Stimulated activated CD4-positive, alpha-beta T cell treated with anti-CD3 and anti-CD28 coated beads, Interleukin-4, amount 100 ng/mL, for 1 hour (primary cell): ENCODE measurements around the gene NCS1.
A peak's percentile ranks its signal among the peaks of the same experiment; 100 is the strongest.
"Not testable (repeated sequence)": the region's sequence is repeated elsewhere in the genome, so short reads cannot be mapped to it uniquely, and the experiment has no call there.

ENCODE experiments used
- DNase-seq: peaks from one replicate; pipeline ENCODE4 v3.0.0-alpha.2; 2020

The NCS1 gene

GRCh38 chr9:130242270-130243014 lies 70.2 kb downstream of the NCS1 start:
- no peak for DNase-seq

GRCh38 chr9:130243015-130243881 lies 71.0 kb downstream of the NCS1 start:
- DNase-seq, result peak; percentile 83

GRCh38 chr9:130243882-130244170 lies 71.6 kb downstream of the NCS1 start:
- no peak for DNase-seq

GRCh38 chr9:130244548-130245165 lies 72.5 kb downstream of the NCS1 start:
- no peak for DNase-seq

- no peak for DNase-seq
These were observed 73.3 kb downstream of the NCS1 start for GRCh38 chr9:130245474-130245873.

- DNase-seq, result no peak
These were observed 73.9 kb downstream of the NCS1 start for GRCh38 chr9:130246126-130246525.

- DNase-seq, result no peak
These were observed 82.8 kb downstream of the NCS1 start for GRCh38 chr9:130254747-130255630.

- no peak for DNase-seq
These were observed 83.5 kb downstream of the NCS1 start for GRCh38 chr9:130255631-130256134.

- no peak for DNase-seq
These were observed 84.4 kb downstream of the NCS1 start for GRCh38 chr9:130256644-130257043.

- not testable (repeated sequence) for DNase-seq
These were observed 85.9 kb downstream of the NCS1 start for GRCh38 chr9:130258137-130258536.

- DNase-seq, result no peak
These were observed 86.8 kb downstream of the NCS1 start for GRCh38 chr9:130259044-130259443.

- DNase-seq, result no peak
These were observed 88.9 kb downstream of the NCS1 start for GRCh38 chr9:130260816-130261765.

GRCh38 chr9:130262061-130262745 lies 90.0 kb downstream of the NCS1 start:
- no peak for DNase-seq

- DNase-seq, result no peak
These were observed 90.6 kb downstream of the NCS1 start for GRCh38 chr9:130262771-130263170.

GRCh38 chr9:130263601-130264413 lies 91.6 kb downstream of the NCS1 start:
- no peak for DNase-seq

GRCh38 chr9:130264414-130265350 lies 92.5 kb downstream of the NCS1 start:
- DNase-seq, result no peak

GRCh38 chr9:130265431-130266235 lies 93.4 kb downstream of the NCS1 start, which contains the start of gene HMCN2:
TSS of gene HMCN2 (plus strand) at chr9:130265760. CDS start at chr9:130265879, 119 bp downstream.
- no peak for DNase-seq
